GM19328 (cell line): ENCODE results near the gene ZBTB14.

Experiments
- ATAC-seq: cut with Tn5 transposase; IDR thresholded peaks from one replicate; pipeline ENCODE4 v1.9.1; 2021; ENCODE audit warnings: mild to moderate bottlenecking, moderate library complexity; ENCODE audit not compliant: unreplicated experiment

The ZBTB14 gene

DNA sequence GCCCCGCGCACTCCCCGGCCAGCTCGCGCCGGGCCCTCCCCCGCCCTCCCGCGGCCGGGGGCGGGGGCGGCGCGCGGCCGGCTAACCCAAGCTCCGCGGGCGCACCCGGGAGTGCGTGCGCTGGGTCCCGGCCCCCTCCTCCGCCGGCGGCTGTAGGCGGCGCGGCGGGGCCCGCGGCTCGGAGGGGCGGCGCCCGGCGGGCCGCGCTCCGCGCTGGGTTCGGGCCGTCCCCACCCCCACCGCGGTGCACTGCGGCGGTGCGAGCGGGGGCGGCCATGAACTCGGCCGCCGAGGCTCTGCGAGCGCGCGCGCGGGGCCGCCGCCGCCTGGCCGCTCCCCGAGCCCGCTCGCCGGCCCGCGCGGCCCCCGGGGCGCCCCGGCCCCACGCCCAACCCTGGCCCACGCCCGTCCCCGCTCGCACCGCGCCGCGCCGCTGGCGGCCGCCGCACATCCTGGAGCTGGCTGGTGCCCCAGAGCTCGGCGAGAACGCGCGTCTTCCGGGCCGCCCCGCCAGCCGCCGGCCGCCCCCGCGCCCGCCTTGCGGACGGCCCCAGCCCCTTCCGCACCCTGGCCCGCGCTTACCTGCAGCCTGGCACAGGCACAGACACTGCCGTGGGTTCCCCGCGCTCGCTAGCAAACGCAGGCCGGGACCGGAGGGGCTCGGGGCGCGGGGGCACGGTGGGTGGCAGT lies at the start of gene ZBTB14:
Gene ZBTB14 (minus strand): TSS at position 496 of the 690 bp plus-strand sequence. CDS start 2,480 bp downstream, outside the sequence.
- ATAC-seq = peak; percentile 40

- no peak for ATAC-seq
Measured at GRCh38 chr18:5339202-5339834, 43.8 kb upstream of the ZBTB14 start.

- no peak for ATAC-seq
Measured at GRCh38 chr18:5334456-5335075, 39.0 kb upstream of the ZBTB14 start.

- ATAC-seq = no peak
Measured at GRCh38 chr18:5318061-5318700, 22.7 kb upstream of the ZBTB14 start.

GRCh38 chr18:5317186-5317585 lies 21.7 kb upstream of the ZBTB14 start:
- no peak for ATAC-seq

DNA sequence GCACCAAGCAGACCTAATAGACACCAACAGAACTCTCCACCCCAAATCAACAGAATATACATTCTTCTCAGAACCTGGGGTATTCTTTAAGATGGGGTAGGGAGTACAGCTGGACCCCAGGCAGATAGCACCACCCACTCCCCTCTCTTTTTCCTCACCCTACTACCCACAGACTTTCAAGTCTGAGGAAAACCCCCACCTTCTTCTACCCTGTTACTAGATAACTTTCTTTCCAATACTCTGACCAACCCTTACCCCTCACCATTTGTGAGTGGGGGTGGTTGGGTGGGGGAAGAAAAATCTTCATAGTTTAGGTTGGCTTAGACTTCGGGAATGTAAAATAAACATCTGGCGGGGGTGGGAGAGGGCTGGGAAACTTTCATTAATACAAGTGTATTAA lies 20.3 kb upstream of the ZBTB14 start:
- ATAC-seq = no peak

GRCh38 chr18:5311301-5311989 lies 15.9 kb upstream of the ZBTB14 start:
- no peak for ATAC-seq

- ATAC-seq = peak; percentile 97
Measured at GRCh38 chr18:5309888-5310470, 14.5 kb upstream of the ZBTB14 start.

- ATAC-seq = no peak
Measured at GRCh38 chr18:5305835-5306234, 10.3 kb upstream of the ZBTB14 start.

DNA sequence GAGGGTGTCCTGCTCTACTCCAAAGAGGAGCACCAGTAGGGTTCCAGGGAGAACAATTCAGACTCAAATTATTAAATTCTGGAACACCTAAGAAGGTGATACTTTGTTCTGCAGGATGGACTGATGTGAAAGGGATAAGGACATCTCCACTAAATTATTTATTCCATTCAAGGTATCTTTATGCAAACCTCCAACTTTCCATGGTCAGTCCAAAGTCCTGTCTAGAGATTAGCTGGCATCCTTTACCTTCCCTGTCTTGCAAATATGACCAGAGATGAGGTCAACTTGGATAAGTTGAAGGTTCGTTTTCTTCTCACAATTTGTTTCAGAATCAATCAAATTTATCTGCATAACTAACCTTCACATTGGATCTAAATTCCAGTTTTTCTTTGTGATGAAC lies 8.7 kb upstream of the ZBTB14 start:
- ATAC-seq = no peak

DNA sequence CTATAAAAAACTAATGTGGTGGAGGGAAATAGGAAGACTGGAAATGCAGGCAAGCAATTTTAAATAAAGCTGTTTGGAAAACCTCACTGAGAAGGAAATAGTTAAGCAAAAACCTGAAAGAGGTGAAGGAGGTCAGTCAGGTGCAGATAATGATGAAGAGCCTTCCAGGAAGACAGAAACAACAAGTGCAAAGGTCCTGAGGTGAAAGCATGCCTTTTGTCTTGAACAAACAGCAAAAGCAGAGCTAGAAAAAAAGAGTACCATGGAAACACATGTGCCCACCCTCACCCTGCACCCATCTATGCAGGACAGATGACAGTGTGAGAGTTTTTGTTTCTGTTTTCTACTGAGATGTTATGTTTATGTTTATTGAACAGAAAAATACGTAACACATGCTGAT lies 8.1 kb upstream of the ZBTB14 start:
- no peak for ATAC-seq

- no peak for ATAC-seq
Measured at GRCh38 chr18:5302606-5303005, 7.1 kb upstream of the ZBTB14 start.

GRCh38 chr18:5300476-5301010 lies 5.0 kb upstream of the ZBTB14 start:
- no peak for ATAC-seq

DNA sequence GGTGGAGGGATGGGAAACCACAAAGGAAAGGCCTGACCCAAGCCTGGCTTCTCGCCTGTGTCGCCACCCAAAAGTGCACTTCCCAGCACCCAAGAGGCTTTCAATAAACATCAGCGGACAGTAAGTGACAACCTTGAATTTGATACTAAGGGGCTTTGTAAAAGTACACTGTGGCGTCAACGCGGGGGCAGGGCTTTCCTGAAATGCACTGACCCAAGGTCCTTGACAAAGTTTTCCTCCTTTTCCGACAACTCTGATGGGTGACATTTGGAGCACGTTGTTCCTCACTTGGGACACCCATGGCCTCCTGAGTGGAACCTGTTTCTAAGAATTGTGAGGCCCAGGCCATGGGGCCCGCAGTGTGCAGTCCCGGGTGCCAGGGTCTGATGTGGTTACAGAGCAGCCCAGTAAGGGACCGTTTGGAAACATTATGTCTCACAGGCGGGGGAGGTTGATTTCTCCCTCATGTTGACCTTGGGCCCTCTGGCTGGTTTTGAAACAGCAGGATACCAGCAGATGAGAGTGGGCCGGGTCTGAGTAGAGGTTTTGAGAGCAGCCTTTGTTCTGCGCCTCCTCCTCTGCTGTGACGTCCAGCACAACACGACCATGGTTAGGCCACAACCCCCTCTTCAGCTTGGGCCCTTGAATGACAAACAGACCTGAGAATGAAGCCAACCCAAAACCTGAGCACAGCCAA lies 2.8 kb upstream of the ZBTB14 start:
- ATAC-seq = no peak

GRCh38 chr18:5297597-5297996 lies 2.1 kb upstream of the ZBTB14 start:
- no peak for ATAC-seq

- ATAC-seq = peak; percentile 0
Measured at GRCh38 chr18:5296706-5297320, 1.3 kb upstream of the ZBTB14 start.

GRCh38 chr18:5295981-5296705 lies 617 bp upstream of the ZBTB14 start:
- ATAC-seq = peak; percentile 50

- peak; percentile 28 for ATAC-seq
Measured at GRCh38 chr18:5294457-5295230, 882 bp downstream of the ZBTB14 start.
